Activated T-helper 1 cell treated with anti-CD3 and anti-CD28 coated beads, Interleukin-2, amount 50 U/mL, for 16 hours (primary cell): Measurements from ENCODE around the gene BUB3.
"Not testable (repeated sequence)": the region's sequence is repeated elsewhere in the genome, so short reads cannot be mapped to it uniquely, and the experiment has no call there.

ENCODE experiments used
- DNase-seq, 2 donors: peaks; one replicate each; pipeline ENCODE4 v3.0.0-alpha.2; 2020; ENCODE audit warnings: low read depth in 1 of 2, low spot score in 1 of 2

The BUB3 gene

DNA sequence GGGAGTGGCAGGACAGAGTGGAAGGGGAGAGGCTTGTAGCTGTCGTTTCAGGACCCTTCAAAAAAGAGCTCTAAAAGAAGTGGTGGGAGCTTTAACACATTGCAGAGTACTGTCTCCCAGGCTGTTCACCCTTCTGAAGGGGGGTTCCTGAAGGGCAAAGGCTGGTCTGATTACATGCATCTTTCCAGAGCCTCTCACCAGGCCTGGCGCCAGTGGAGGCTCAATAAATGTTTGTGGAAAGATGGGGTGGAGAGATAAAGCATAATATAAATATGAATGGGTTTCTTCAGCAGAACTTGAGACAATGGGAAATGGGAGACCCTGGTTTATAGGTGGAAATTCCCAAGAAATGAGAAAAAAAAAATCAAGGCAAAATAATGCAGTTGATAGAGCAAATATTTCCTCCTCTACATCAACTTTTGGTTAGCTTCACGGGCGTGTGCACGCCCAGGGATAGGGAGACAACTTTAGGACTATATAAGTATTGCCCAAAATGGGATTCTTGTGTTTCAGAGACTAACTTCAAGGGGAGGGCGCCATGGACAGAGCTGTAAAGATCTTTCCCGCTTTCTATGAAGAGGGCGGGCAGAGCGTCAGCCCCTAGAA, 613 bp upstream of the BUB3 start:
- DNase-seq = no peak

DNA sequence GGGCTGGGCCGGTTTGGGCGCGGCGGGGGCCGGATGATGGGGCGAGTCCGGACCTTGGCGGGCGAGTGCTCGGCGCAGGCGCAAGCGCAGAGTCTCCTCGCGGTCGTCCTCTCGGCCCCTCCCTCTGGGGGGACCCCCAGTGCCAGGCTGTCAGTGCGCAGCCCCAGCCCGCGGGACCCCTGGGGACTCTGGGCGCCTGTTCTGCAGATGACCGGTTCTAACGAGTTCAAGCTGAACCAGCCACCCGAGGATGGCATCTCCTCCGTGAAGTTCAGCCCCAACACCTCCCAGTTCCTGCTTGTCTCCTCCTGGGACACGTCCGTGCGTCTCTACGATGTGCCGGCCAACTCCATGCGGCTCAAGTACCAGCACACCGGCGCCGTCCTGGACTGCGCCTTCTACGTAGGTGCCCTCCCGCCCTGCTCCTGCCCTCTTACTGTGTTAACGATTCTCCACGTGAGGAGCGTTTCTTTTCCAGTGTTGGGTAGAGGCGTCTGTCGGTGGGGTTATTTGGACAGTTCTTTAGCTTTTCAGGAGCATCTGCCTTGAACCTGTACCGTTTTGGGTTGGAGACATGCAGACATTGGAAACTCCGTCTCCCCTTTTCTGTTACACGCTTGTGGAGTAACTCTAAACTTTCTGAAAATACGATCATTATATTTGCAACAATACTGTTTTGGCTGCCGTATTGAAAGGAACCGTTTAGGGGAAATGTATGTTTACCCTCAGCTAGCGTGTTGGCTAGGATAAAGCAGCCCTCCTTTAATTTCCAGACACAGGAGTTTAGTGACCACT, 706 bp downstream of the BUB3 start:
- no peak for DNase-seq

DNA sequence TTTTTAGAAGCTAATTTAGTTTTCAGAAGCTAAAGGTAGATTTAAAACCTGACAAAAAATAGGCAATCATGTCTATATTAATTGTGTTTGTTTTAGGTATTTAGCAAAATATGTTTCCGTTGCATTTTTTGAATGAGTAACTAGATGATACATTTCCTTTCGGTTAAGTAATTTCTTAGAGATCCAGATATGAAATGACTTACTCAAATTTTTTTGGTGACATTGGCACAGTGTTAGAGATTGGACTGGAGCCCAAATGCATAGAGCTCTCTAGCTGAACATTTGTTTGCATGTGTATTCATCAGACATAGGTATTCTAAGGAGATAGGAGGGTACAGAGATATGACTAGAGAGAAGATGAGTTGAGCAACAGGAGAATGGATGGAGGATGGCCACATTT, 1.9 kb downstream of the BUB3 start:
- no peak for DNase-seq

DNA sequence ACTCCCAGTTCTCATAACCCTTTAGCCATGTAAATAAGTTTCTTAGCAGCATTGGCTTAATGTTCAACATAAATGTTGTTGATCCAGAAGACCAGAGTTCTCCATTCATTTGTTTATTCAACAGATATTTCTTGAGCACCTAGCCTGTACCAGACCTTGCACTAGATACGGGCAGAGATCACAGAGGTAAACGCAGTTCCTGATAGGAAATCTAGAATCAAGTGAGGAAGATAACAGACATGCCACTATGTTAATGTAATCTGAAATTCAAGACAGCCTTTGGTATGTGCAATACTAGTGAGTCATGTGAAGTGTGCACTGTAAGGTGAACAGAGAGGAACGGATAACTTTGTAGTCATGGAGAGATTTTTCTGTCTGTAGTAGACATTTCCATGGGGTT, 3.0 kb downstream of the BUB3 start:
- DNase-seq = no peak

DNA sequence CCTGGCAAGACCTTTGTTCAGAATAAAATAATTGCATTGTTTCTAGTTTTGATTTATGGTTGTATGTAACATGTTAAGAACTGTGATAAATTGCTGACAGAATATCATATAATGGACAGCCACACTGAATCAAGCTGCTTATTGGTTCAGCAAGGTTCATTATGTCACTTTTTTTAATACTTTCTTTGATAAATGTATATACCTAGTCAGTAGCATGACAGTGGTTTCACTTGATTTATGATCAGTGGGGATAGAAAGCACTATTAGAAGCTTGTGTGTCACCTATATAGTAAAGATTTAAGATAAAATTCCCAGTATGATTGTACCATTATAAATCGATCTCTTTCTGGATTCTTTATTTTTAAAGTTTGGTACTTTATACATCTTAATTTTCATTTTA, 4.5 kb downstream of the BUB3 start:
- no peak for DNase-seq

DNA sequence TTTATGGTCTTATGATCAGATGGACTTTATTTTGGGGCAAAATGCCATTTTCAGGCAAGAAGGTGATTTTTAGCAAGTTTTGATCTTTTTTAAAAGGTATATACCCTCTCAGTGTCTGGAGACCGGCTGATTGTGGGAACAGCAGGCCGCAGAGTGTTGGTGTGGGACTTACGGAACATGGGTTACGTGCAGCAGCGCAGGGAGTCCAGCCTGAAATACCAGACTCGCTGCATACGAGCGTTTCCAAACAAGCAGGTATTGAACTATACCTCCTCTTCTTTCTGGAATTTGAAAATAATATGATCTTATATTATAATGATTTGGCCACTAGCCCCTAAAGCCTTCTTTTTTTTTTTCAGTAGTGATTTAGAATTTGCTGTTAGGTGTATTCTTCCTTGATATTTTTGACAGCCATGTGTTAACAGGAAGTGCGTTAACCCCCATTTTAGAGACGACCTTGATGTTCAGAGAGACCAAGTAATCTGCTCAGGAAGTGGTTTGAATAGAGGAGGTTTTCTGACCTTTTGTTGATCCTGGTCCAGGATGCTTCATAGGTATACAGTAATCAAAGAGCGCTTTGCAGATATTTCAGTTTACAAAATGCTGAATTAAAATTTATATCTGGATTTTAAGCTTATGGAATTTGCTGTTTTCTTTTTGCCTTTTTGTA, 6.2 kb downstream of the BUB3 start:
- no peak for DNase-seq

DNA sequence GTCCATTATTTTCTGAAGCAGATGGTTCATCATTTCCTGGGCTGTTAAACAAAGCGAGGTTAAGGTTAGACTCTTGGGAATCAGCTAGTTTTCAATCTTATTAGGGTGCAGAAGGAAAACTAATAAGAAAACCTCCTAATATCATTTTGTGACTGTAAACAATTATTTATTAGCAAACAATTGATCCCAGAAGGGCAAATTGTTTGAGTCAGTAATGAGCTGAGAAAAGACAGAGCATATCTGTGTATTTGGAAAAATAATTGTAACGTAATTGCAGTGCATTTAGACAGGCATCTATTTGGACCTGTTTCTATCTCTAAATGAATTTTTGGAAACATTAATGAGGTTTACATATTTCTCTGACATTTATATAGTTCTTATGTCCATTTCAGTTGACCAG, 10.1 kb downstream of the BUB3 start:
- no peak for DNase-seq

DNA sequence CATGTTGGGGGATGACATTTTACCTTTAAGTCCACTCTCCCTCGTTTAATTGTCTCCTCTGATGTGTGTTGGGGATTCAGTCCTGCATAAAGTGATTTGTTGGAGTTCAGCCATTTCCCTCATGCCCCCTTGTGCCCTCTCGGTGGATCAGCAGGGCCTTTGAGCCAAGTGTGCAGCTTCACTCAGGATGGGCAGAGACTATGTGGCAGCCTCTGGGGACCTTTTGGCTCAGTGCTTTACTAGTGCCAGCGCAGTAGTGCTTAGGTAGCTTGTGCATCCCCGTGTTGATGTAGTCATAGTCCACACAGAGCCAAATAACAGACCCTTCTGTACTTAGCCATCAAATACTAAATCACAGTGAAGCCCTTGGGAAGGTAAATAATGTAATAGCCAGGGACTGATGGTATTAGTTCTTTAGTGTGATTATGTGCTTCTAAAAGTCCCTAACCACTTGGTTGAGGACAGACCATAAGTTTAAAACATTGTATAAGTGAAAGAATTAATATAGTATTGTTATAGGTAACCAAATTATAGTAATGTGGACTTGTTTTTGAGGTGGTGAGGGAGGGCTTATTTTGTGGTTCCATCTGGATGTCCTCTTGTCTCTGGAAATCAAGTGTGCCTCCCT, 11.4 kb downstream of the BUB3 start:
- no peak for DNase-seq

DNA sequence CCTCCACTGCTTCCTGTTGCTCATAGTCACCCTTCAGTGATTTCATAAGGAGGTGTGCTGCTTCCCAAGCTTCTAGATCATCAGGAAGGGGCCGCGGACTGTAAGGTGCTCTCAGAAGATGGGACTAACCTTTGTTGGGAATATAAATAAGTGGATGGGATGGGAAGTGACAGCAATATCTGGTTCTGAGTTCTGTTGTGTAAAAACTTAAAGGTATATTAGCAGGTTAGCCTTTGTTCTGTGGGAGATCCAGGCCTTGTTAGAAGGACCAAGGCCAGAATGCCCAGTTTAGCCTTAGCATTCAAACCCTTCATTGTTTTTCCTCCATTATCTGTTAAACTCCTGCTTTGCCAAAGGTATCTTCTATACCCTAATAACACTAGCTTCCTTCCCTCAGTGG, 12.4 kb downstream of the BUB3 start:
- DNase-seq = no peak

DNA sequence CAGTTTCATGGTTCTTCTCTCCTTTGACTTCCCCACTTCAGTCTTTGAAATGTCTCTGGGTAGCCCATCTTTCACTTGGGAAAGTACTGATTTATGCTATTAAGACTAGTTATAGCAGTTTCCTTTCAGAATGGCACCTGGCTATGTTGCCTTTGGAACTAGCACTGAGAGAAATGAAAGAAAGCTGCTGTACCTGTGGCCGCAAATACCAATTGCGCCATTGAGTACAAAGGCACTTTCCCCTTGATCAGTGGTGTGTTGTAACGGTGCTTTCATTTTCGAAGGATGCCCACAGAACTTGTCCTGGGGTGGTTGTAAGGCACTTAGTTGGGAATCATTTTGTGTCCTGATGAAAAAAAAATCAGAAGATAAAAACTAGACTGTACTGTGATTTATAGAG, 16.8 kb downstream of the BUB3 start:
- DNase-seq = no peak

DNA sequence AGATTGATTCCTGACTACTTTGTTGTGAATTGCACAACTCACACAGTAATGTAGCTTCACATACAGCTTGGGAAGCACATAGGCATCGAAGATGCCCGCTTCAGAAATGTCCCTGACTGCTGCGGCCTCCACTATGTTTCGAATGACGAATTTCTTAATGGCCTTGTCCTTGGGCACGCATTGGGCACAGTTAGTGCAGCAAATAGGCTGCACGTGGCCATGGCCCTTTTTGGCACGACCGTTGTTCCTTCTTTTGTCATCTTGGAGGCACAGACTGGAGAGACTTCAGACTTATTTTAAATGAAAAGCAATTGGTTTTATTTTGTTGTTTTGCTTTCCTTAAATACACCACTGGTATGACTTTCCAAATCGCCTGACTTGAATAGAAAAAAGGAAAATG, 17.4 kb downstream of the BUB3 start:
- not testable (repeated sequence) for DNase-seq

DNA sequence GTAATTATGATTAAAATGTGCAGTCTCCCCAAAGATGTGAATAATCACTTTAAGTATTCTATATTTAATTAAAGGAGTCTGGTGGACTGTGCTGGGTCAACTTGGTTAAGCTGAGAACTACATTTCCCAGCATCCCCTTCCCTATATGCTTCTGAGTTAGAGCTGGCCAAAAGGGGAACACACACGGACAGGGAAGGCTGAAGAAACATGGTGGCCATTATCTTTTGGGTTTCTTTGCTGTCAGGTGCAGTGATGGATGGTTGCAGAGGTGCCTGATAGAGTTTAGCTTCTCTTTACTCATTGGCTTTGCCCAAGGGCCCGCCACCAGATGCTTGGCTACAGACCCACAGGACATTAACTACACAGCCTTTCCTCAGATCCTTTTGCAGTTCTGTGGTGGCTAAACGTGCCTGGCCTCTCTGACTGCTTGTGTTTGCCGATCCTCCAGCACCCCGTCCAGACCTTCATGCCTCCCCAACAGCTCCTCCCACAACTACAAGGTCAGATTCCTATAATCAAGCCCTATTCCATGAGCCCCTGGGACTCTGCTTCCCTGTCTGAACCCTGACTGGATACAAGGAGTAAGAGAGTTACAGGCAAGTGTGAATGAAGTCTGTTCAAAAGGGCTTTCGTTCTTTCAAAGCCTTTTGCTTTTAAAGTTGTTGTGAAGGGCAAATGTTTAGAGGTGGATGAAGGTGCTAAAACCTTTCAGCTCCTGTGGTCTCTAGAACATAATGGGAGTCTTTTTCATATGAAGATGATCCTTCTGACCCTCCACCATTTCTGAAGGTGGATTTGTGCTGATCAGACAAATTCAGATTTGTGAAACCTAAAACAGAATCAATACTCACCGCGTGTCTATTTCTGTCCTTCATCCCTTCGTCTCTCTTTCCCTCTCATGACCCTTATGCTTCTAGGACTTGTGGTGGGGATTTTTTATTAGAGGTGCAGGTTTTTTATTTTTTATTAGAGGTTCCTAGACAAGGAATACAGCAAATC, 21.5 kb downstream of the BUB3 start:
- DNase-seq = no peak

DNA sequence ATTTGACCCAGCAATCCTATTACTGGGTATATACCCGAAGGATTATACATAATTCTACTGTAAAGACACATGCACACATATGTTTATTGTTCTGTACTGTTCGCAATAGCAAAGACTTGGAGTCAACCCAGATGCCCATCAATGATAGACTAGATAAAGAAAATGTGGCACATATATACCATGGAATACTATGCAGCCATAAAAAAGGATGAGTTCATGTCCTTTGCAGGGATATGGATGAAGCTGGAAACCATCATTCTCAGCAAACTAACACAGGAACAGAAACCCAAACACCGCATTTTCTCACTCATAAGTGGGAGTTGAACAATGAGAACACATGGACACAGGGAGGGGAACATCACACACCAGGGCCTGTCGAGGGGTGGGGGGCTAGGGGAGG, 24.2 kb downstream of the BUB3 start:
- DNase-seq = not testable (repeated sequence)

DNA sequence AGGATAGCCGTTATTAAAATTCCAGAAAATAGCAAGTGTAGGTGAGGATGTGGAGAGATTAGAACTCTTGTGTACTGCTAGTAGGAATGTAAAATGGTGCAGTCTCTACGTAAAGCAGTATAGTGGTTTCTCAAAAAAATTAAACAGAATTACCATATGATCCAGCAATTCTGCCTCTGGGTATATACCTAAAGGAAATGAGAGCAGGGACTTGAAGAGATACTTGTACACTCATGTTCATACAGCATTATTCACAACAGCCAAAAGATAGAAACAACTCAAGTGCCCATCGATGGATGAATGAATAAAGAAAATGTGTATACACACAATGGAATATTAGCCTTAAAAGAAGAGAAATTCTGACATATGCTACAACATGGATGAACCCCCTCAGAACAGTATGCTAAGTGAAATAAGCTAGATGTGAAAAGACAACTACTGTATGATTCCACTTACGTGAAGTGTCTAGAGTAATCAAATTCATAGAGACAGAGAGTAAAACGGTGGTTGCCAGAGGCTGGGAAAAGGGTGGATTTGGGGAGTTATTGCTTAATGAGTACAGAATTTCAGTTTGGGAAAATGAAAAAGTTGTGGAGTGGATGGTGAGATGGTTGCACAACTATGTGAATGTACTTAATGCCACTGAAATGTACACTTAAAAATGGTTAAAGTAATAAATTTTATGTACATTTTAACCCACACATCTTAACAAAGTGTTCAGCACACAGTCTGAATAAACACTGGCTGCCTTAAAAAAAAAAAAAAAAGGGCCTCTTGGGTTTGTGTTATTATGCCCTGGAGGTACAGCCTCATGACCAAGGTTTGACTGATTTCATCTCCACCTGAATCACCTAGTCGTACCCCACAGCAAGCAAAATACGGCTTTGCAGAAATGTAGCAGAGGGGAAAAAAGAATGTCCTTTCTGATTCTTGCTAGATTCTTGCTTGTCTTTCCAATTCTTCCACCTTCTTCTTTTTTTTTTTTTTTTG, 26.2 kb downstream of the BUB3 start:
- DNase-seq = no peak

DNA sequence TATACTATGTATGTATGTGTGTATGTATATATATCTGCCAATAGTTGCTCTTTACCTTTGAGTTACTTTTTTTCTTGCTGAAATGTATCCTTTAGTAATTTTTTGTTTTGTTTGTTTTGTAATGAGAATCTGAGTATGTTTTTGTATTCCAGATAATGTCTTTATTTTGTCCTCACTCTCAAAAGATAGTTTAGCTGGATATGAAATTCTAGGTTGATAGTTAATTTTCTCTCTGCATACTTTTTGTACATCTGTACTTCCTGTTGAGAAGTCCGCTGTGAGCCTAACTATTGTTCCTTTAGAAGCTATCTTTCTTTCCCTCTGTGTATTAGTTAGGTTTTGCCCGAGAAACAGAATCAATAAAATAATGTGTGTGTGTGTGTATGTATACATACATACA, 29.5 kb downstream of the BUB3 start:
- DNase-seq = no peak

DNA sequence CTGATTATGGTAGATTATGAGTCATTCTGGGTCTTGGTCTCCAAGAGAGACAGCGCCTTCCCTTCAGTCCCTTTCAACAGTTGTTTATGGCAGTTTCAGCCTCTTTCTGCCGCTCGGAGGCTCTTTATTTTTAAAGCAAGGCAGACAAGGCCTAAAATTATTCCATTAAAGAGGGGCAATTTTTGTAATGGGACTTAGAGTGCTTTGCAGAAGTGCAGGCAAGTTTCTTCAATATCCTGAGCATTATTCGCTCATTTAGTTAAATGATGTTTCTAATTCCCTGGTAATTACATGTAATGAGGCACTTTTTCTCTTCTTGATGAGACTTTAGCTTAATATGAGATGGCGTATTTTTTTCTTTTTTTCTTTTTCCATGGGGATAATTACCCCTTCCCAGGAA, 33.6 kb downstream of the BUB3 start:
- DNase-seq = no peak

DNA sequence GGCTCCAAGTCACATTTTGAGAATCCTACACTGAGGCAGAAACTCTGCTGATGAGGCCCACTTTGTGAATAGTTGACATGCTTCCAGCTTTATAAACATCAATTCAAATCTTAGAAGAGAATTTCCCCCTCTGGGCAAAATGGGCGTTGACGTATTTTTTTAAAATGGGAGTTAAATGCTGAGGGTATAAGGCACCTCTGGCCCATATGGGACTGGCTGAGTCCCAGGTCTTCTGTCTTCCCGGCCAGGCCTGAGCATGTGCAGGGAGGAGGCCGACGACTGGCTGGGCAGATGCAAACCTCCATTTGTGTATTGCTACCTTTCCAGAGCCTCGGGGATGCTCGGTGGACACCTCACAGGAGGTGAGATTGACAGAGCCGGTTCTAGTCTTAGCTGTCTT, 37.7 kb downstream of the BUB3 start:
- DNase-seq = no peak

DNA sequence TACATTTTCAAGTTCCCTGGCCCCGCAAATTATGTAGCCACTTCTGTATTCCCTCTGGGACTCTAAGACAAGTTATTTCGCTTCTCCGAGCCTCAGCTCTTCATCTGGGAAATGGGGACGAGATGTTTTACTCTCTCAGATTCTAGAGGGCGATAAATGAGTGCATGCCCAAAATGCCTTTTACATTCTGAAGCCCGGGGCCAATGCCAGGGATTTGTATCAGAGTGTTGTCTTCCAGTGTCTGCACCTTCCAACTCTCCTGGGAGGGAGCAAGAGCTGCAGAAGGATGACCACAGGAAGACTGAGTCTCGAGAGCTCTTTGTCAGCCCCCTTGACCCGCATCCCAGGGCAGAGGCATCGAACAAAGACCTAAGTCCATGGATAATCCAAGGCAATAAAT, 39.9 kb downstream of the BUB3 start:
- DNase-seq = no peak

DNA sequence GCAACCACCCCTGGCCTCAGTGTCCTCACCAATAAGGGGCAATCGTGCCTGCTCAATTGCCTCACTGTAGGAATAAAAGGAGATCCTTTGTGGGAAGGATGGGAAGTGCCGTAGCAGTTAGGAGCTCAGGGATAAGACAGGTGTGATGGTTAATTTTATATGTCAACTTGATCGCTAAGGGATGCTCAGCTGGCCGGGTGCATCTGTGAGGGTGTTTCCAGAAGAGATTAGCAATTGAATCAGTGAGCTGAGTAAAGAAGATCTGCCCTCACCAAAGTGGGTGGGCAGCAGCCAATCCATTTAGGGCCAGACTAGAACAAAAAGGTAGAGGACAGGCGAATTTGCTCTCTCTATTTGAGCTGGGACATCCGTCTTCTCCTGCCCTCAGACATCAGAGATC, 46.3 kb downstream of the BUB3 start:
- no peak for DNase-seq

DNA sequence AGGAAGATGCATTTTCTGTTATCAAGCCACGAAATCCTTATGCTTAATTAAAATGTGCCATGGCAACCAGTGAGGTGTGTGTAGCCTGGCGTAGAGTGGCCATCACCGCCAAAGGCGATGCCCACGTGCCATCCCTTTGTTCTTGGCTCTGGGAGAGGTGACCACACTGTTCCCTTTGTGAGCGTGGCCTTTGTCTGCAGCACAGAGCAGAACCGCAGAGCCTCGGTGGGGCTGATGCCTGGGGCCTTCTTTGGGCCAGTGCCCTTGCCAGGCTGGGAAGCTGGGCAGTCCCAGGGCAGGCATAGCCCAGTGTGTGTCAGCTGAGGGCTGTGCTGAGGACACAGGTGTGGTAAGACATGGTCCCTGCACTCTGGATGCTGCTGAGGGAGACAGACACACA, 48.3 kb downstream of the BUB3 start:
- no peak for DNase-seq
